ENCODE data around the gene RFTN1. TPM values are rescaled to one million over a fixed set of nuclear protein-coding genes. Genes with fewer than 3 reads are reported as not detected.

RFTN1 gene
- total RNA-seq, 2 experiments from 2014 or later: 81.8 to 152 TPM

DNA sequence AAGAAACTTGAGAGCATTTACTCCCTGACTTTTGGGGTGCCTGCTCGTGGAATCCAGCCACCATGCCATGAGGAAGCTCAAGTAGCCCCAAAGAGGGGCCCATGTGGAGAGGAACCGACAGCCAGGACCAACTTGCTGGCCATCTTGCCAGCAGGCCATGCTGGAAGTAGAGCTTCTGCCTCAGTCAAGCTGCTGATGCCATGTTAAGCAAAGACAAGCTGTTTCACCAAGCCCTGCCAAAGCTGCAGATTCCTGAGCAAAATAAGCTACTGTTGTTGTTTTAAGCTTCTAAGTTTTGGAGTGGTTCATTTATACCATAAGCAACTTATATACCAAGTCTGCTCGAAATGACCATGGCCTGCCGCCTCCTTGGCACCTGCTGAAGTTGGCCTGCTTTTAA lies 14.1 kb downstream of the RFTN1 start:
- peaks cover 47% of the 10 kb centered on the region for H4K20me1 ChIP-seq (ENCODE audit: insufficient read depth, low read length)
- no peaks in the 10 kb centered on the region for H3K9me3 ChIP-seq (ENCODE audit: low read length)
- H3K4me3 ChIP-seq (ENCODE audit: low read depth, low read length, poor library complexity, severe bottlenecking): no peak overlapping the region
- DNase-seq (ENCODE audit: low spot score): no peak
- H3K27ac ChIP-seq (ENCODE audit: low read depth, low read length, poor library complexity, severe bottlenecking): peak overlapping the region; percentile 48
- peaks cover 100% of the 10 kb centered on the region for H3K36me3 ChIP-seq (ENCODE audit: insufficient read depth, low read length)
- H3K4me2 ChIP-seq (ENCODE audit: low read length): peak overlapping the region; percentile 35; the same call in 1 of the 2 replicates
- CTCF ChIA-PET (ENCODE audit: unreplicated experiment): interaction anchor here (1.2 to 1.6 kb wide), 4 partner anchors 9 to 17 kb away, joined by 3 to 5 read pairs (median 3); no protein-coding TSS in a partner anchor
- no peak overlapping the region for H2AFZ ChIP-seq (ENCODE audit: low read length)
- no peaks in the 10 kb centered on the region for H3K9me2 ChIP-seq (ENCODE audit: insufficient read depth, low read length)
- no TSS peak for BruUV-seq (replicated peaks)
- peaks cover 100% of the 10 kb centered on the region for H3K79me2 ChIP-seq (ENCODE audit: insufficient read depth, low read depth, low read length)
- POLR2A ChIA-PET: interaction anchor here (1.2 to 7.9 kb wide), 5 partner anchors 8 to 68 kb away, joined by 3 to 69 read pairs (median 12); no protein-coding TSS in a partner anchor
- H3K4me1 ChIP-seq (ENCODE audit: insufficient read depth, low read length, poor library complexity, severe bottlenecking): peaks cover 95% of the 10 kb centered on the region
- intact Hi-C loops (cut with micrococcal nuclease; ENCODE audit: unreplicated experiment): no loop called here
- no peak for TF ChIP-seq EZH2phosphoT487 (IDR thresholded peaks at IDR 0.05; ENCODE audit: borderline replicate concordance, low read depth, low read length)
- TF ChIP-seq, protein P1, sequence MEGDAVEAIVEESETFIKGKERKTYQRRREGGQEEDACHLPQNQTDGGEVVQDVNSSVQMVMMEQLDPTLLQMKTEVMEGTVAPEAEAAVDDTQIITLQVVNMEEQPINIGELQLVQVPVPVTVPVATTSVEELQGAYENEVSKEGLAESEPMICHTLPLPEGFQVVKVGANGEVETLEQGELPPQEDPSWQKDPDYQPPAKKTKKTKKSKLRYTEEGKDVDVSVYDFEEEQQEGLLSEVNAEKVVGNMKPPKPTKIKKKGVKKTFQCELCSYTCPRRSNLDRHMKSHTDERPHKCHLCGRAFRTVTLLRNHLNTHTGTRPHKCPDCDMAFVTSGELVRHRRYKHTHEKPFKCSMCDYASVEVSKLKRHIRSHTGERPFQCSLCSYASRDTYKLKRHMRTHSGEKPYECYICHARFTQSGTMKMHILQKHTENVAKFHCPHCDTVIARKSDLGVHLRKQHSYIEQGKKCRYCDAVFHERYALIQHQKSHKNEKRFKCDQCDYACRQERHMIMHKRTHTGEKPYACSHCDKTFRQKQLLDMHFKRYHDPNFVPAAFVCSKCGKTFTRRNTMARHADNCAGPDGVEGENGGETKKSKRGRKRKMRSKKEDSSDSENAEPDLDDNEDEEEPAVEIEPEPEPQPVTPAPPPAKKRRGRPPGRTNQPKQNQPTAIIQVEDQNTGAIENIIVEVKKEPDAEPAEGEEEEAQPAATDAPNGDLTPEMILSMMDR (conservative IDR thresholded peaks at IDR 0.05; ENCODE audit: low read length): no peak

DNA sequence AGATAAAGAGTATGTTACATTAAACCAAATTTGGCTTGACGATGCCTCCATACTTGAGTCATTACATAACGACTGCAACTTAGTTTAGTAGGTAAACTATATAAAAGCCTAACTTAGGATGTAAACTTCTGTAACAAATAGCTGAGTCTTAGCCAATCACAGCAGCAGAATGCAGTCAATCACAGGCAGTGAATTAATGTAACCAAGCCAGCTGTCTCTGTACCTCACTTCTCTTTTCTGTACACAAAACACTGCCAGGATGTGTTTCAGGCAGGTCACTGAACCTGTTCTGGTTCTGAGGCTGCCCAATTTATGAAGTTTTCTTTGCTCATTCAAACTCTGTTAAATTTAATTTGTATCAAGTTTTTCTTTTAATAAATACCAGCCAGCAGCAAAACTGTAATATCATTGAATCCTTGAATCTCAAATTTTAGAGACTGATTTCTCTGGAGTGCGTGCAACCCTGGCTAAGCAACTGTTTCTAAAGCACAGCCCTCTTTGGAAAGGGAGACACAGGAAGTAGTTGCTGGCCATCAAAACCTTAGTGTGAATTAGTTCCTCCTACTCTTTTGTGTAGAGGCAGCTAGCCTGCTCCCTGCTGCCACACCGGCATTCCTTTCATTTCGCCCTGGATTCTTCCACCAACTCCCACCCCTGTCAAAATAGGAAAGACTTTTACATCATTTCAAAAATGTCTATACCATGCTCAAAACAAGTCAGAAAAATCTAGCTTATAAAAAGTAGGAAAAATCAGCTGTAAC lies 15.2 kb downstream of the RFTN1 start:
- H3K9me2 ChIP-seq (ENCODE audit: insufficient read depth, low read length): no peaks in the 10 kb centered on the region
- ChIA-PET CTCF (ENCODE audit: unreplicated experiment) (interaction anchor here (1.2 to 1.3 kb wide), 3 partner anchors 8 to 16 kb away, joined by 3 to 5 read pairs (median 3); no protein-coding TSS in a partner anchor), POLR2A (interaction anchor here (0.9 to 7.9 kb wide), 12 partner anchors 9 to 126 kb away, joined by 3 to 69 read pairs (median 5); no protein-coding TSS in a partner anchor)
- TF ChIP-seq, protein P1 (conservative IDR thresholded peaks at IDR 0.05; ENCODE audit: low read length): no peak
- TF ChIP-seq EZH2phosphoT487 (IDR thresholded peaks at IDR 0.05; ENCODE audit: borderline replicate concordance, low read depth, low read length): no peak
- peaks cover 41% of the 10 kb centered on the region for H4K20me1 ChIP-seq (ENCODE audit: insufficient read depth, low read length)
- intact Hi-C loops (cut with micrococcal nuclease; ENCODE audit: unreplicated experiment): no loop called here
- H3K27ac ChIP-seq (ENCODE audit: low read depth, low read length, poor library complexity, severe bottlenecking): peak overlapping the region; percentile 48
- no peak overlapping the region for H3K4me3 ChIP-seq (ENCODE audit: low read depth, low read length, poor library complexity, severe bottlenecking)
- H3K36me3 ChIP-seq (ENCODE audit: insufficient read depth, low read length): peaks cover 100% of the 10 kb centered on the region
- H3K79me2 ChIP-seq (ENCODE audit: insufficient read depth, low read depth, low read length): peaks cover 100% of the 10 kb centered on the region
- H3K4me2 ChIP-seq (ENCODE audit: low read length): peak overlapping the region; percentile 35; the same call in 1 of the 2 replicates
- no TSS peak for BruUV-seq (replicated peaks)
- H3K9me3 ChIP-seq (ENCODE audit: low read length): no peaks in the 10 kb centered on the region
- H3K4me1 ChIP-seq (ENCODE audit: insufficient read depth, low read length, poor library complexity, severe bottlenecking): peaks cover 85% of the 10 kb centered on the region
- peak; percentile 47 for DNase-seq (ENCODE audit: low spot score)
- no peak overlapping the region for H2AFZ ChIP-seq (ENCODE audit: low read length)

All from OCI-LY7 (cell line).